Hepatocyte (in vitro differentiated cells): ENCODE data around the gene UXT. TPM values are rescaled to one million over a fixed set of nuclear protein-coding genes. Genes with fewer than 3 reads are reported as not detected.

Experiments used
- DNase-seq: peaks from one replicate; pipeline ENCODE4 v3.0.0-alpha.2; 2016; ENCODE audit warnings: low spot score
- H2AFZ ChIP-seq: fragments of 200-600 bp; sonication (generic); 2 replicates; pipeline ENCODE4 v1.6.0; 2016; ENCODE audit warnings: antibody characterized with exemption, mild to moderate bottlenecking
- H3K27ac ChIP-seq: fragments of 200-600 bp; sonication (generic); 2 replicates; pipeline ENCODE4 v1.5.1; 2016; ENCODE audit warnings: mild to moderate bottlenecking
- H3K27me3 ChIP-seq: fragments of 200-600 bp; sonication (generic); 2 replicates; pipeline ENCODE4 v1.6.1; 2016
- H3K36me3 ChIP-seq: fragments of 200-600 bp; sonication (generic); replicated peaks from 2 replicates; pipeline ENCODE4 v1.5.1; 2016; ENCODE audit warnings: low read depth; ENCODE audit not compliant: insufficient read depth
- H3K4me1 ChIP-seq: fragments of 200-600 bp; sonication (generic); 2 replicates; pipeline ENCODE4 v1.5.1; 2016; ENCODE audit warnings: mild to moderate bottlenecking, moderate library complexity; ENCODE audit not compliant: insufficient read depth
- H3K4me2 ChIP-seq: fragments of 200-600 bp; sonication (generic); 2 replicates; pipeline ENCODE4 v1.6.0; 2016
- H3K4me3 ChIP-seq: fragments of 200-600 bp; sonication (generic); 2 replicates; pipeline ENCODE4 v1.5.1; 2016; ENCODE audit warnings: mild to moderate bottlenecking
- H3K79me2 ChIP-seq: fragments of 200-600 bp; sonication (generic); 2 replicates; pipeline ENCODE4 v1.6.0; 2017; ENCODE audit warnings: mild to moderate bottlenecking
- H3K9me2 ChIP-seq: fragments of 200-600 bp; sonication (generic); replicated peaks from 2 replicates; pipeline ENCODE4 v1.6.0; 2017; ENCODE audit warnings: mild to moderate bottlenecking; ENCODE audit not compliant: insufficient read depth
- H3K9me3 ChIP-seq: fragments of 200-600 bp; sonication (generic); 2 replicates; pipeline ENCODE4 v1.5.1; 2016; ENCODE audit warnings: low read depth, mild to moderate bottlenecking
- H4K20me1 ChIP-seq: fragments of 200-600 bp; sonication (generic); 2 replicates; pipeline ENCODE4 v1.6.0; 2016; ENCODE audit warnings: mild to moderate bottlenecking; ENCODE audit not compliant: insufficient read depth, poor library complexity, severe bottlenecking
- CTCF ChIP-seq: fragments of 200-600 bp; sonication (generic); IDR thresholded peaks from 2 replicates; pipeline ENCODE4 v1.5.1; 2016; ENCODE audit warnings: antibody characterized with exemption, mild to moderate bottlenecking; ENCODE audit not compliant: poor library complexity
- EZH2 ChIP-seq: fragments of 200-600 bp; sonication (generic); IDR thresholded peaks from 2 replicates; pipeline ENCODE4 v1.6.1; 2016; ENCODE audit warnings: antibody characterized with exemption, mild to moderate bottlenecking, borderline replicate concordance
- EZH2phosphoT487 ChIP-seq: fragments of 200-600 bp; sonication (generic); IDR thresholded peaks from one replicate; pipeline ENCODE4 v1.6.1; 2018; ENCODE audit warnings: antibody characterized with exemption, mild to moderate bottlenecking, low read depth, moderate library complexity; ENCODE audit not compliant: unreplicated experiment, severe bottlenecking
- WGBS: methylation state at CpG from one replicate; pipeline ENCODE4 v1.1.6; 2016; ENCODE audit warnings: low lambda C conversion rate; ENCODE audit errors: missing lambda C conversion rate; 5-methylcytosine and 5-hydroxymethylcytosine counted together
- polyA plus RNA-seq: library from polyadenylated mRNA; unstranded; fragments of >200 nt; fragmentation: Nextera tagmentation; extraction: Ambion mirVana; gene quantifications from 2 replicates; pipeline ENCODE4 v1.2.1, GENCODE V29; 2016
- total RNA-seq: library from RNA; depleted of rRNA; stranded (reverse); fragments of >200 nt; gene quantifications from 2 replicates; pipeline ENCODE4 v1.2.3, GENCODE V29; 2014

UXT gene
- total and polyA plus RNA-seq, 2 experiments from 2014 or later, result 96.1 to 141 TPM

- no peaks in the 10 kb centered on the region for H3K36me3 ChIP-seq
- H3K27ac ChIP-seq, result peak overlapping the region; percentile 99
- no peaks in the 10 kb centered on the region for H3K9me3 ChIP-seq
- no peaks in the 10 kb centered on the region for H3K4me1 ChIP-seq
- TF ChIP-seq CTCF (no peak), EZH2 (no peak)
- no peaks in the 10 kb centered on the region for H4K20me1 ChIP-seq
- no peak for DNase-seq
- peak overlapping the region; percentile 65 for H3K4me2 ChIP-seq
- 57% methylated on average over 8 of the region's 8 CpGs for WGBS
- H2AFZ ChIP-seq, result peak overlapping the region; percentile 39
- H3K9me2 ChIP-seq, result no peaks in the 10 kb centered on the region
- H3K4me3 ChIP-seq, result no peak overlapping the region
- peaks cover 3% of the 10 kb centered on the region for H3K79me2 ChIP-seq
- no peaks in the 10 kb centered on the region for H3K27me3 ChIP-seq
Observed at GRCh38 chrX:47659421-47659726, 394 bp upstream of the UXT start.

- peak overlapping the region; percentile 75 for H3K4me2 ChIP-seq
- H3K36me3 ChIP-seq, result no peaks in the 10 kb centered on the region
- TF ChIP-seq EZH2 (no peak), EZH2phosphoT487 (no peak), CTCF (no peak)
- H3K27me3 ChIP-seq, result no peaks in the 10 kb centered on the region
- no peak for DNase-seq
- H3K9me3 ChIP-seq, result no peaks in the 10 kb centered on the region
- H3K9me2 ChIP-seq, result no peaks in the 10 kb centered on the region
- peaks cover 3% of the 10 kb centered on the region for H3K79me2 ChIP-seq
- H3K4me3 ChIP-seq, result peak overlapping the region; percentile 38
- 37% methylated on average over 13 of the region's 13 CpGs for WGBS
- H4K20me1 ChIP-seq, result no peaks in the 10 kb centered on the region
- no peaks in the 10 kb centered on the region for H3K4me1 ChIP-seq
- H2AFZ ChIP-seq, result peak overlapping the region; percentile 57
- H3K27ac ChIP-seq, result peak overlapping the region; percentile 99
Observed at GRCh38 chrX:47658301-47658683, 688 bp downstream of the UXT start.

- TF ChIP-seq CTCF, result no peak
- TF ChIP-seq EZH2phosphoT487, result no peak
- no peak for TF ChIP-seq EZH2
- Histone ChIP-seq H3K4me2 (peak overlapping the region; percentile 69), H3K4me3 (no peak overlapping the region), H3K4me1 (peaks cover 3% of the 10 kb centered on the region), H3K9me3 (no peaks in the 10 kb centered on the region), H3K79me2 (peaks cover 18% of the 10 kb centered on the region), H3K9me2 (no peaks in the 10 kb centered on the region), H3K27me3 (no peaks in the 10 kb centered on the region), H3K27ac (peak overlapping the region; percentile 69), H2AFZ (no peak overlapping the region), H4K20me1 (no peaks in the 10 kb centered on the region), H3K36me3 (no peaks in the 10 kb centered on the region)
- DNase-seq, result no peak
- WGBS, result 45% methylated on average over 19 of the region's 19 CpGs
Observed at GRCh38 chrX:47651043-47651905, 7.7 kb downstream of the UXT start.
